SH-SY5Y (cell line): Measurements from ENCODE around the gene HOXB3.

Experiments used
- GATA2 ChIP-seq: IDR thresholded peaks from 2 replicates; pipeline ENCODE4 v1.6.1; 2011; ENCODE audit warnings: mild to moderate bottlenecking, low read depth, low read length
- GATA3 ChIP-seq: IDR thresholded peaks from 2 replicates; pipeline ENCODE4 v1.6.1; 2011; ENCODE audit warnings: low read depth, mild to moderate bottlenecking, low read length, moderate library complexity

Gene HOXB3

GRCh38 chr17:48629411-48629759 lies 39.3 kb upstream of the HOXB3 start:
- TF ChIP-seq GATA2 = no peak
- TF ChIP-seq GATA3 = no peak

DNA sequence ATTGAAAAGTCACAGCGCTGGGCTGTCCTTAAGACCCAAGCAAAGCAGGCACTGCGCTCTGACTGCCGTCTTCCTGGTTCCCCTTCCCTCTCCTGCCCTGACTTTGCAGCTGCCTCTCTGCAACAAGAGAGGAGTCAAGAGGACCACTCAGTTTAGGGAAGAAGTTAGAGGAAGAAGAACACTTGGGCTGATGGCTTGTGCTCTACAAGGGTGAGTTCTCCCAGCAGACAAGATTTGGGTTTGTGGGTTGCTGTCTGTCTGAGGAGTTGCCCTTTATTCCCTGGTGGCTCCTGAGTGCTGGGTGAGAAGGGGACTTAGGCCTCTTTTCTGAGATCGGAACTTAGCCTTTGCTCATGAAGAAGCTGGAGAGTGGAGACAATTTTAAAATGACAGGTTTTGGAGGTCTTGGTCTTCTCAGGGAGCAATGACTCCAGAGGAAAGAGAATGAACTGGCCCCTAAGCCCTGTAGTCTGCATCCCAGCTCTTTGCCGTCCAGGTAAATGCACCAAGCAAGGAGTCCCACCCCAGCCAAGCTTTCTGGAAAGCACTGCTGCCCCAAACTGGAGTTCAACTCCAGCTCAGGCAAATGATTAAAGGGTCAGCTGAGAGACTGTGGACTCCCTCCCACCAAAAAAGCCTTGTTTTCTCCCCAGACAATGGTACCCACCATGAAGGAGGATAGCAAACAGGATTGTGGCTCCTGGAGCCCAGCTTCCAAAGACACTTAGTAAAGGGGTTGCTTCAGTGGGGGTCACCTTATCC lies 38.8 kb upstream of the HOXB3 start:
- TF ChIP-seq GATA3 = no peak
- TF ChIP-seq GATA2 = no peak

DNA sequence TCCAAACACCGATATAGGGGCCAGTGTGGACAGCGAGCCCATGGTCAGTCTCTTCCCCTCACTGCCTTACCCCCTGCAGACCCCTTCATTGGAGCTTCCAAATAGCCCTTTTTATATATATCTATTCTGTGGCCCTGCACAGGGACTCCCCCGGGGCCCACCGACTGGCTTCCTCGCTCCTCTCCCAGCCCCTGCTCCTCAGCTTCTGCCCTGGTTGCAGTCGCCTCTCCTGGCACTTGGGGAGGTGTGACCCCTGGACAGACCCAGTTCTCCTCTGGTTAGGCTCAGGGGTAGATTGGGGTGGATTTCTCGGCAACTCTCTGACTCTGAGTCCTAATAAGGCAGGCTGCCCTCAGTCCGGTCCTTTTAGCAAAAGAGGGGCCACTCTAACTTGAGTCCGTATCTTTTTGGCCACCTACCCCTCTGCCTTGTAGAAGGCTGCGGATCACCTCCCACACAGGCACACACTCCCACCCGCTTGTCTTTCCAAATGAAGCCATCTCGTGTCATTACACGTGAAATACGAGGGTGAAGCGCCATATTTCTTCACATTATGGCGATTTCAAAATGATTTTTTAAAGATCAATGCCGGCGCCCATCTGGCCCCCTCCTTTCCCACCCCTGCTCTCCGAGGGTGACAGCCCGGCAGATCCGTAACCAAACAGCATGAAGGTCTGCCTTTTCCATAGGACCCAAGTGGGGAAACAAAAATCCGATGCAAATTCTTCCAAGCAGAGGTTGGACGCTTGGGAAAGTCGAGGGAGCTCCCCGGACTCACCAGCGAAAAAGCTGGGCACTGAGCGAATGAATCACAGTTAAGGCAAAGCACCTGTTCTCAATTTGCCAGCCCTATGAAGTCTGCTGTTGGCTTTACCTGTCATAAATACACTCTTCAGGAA lies 37.8 kb upstream of the HOXB3 start:
- TF ChIP-seq GATA2 = no peak
- no peak for TF ChIP-seq GATA3

GRCh38 chr17:48627118-48627597 lies 37.1 kb upstream of the HOXB3 start:
- TF ChIP-seq GATA3 (no peak), GATA2 (no peak)

GRCh38 chr17:48626245-48627117 lies 36.4 kb upstream of the HOXB3 start, which contains the start of gene HOXB9:
Gene HOXB9 (minus strand): TSS chr17:48626358. CDS start chr17:48626269, 89 bp downstream.
- no peak for TF ChIP-seq GATA3
- no peak for TF ChIP-seq GATA2

- TF ChIP-seq GATA3 = no peak
- TF ChIP-seq GATA2 = no peak
Observed at GRCh38 chr17:48625495-48626244, 35.6 kb upstream of the HOXB3 start.

DNA sequence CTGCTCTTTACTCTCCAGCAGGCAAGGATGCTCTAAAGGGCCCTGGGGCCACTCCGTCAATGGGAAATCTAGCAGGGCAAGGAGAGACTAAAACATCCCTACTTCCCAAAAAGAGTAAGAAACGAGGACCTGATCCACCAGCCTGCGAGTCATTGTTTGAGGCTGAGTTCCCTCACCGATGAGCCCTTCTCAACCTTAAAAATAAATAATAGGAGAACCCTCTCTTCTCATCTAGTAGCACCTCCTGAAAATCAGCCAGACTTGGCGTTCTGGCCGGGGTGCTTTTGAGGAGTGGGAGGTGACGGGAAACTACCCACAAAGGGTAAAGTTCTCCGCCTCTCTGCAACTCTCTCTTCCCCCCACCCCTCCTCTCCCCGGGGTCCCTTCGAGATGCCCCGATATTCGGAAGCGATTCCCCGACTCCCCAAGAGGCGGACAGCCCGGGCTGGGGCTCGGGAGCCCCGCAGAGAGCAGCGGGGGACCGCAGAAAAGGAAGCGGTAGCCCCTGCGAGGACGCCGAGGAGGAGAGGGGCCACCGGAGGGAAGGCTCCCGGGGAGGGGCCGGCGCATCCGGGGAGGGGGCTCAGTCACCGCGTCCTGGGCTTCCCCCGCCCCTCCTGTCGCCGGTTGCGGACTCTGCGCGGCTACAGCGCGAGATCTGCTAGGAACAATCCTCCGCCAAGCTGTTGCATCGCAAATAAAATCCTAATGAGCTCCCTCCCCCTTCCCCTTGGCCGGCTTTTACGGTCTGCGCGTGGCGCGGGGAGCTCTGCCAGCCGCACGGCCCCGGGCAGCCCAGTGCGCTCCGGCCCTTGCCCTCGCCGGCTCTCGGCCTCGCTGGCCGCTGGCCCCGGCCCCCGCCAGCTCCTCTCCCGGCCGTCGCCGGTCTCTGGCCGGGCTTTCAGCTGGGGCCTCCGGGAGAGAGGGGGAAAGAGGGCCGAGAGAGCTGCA lies 34.8 kb upstream of the HOXB3 start:
- no peak for TF ChIP-seq GATA3
- TF ChIP-seq GATA2 = no peak

DNA sequence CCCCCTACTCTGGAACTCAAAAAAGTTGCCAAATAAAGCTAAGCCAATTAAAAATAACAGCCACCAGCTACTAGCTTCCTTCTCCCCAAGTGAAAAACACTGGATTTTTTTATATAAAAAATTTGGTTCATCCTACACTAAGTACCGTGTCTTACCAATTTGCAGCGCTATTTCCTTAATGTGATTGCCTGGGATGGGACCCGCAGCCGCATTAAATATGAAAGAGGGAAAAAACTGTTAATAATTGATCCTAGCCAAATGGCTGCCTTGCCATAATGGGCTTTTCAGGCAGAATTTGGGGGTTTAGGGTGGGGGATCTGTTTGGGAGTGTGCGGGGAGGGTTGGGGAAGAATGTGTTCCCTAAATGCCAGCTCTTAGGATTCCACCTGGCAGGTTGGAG lies 34.1 kb upstream of the HOXB3 start:
- TF ChIP-seq GATA2 = no peak
- no peak for TF ChIP-seq GATA3

DNA sequence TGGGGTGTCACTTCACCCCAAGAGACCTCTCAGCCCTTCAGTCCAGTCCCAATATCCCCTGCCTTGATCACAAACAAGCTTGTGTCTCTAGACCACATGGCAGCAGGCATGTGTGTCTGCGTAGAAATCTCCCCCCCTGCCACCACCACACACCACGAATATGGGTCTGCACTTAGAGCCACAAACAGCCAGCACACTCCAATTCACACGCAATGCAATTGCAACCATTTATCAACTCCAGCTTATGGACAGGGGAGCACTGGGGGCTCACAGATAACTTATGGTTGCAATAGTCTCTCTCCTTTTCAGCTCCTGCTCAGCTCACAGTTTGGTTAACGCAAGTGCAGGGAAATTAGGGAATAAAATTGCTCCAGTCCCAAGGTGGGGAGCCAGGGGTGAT lies 33.5 kb upstream of the HOXB3 start:
- TF ChIP-seq GATA2 (no peak), GATA3 (no peak)

GRCh38 chr17:48622857-48623256 lies 32.8 kb upstream of the HOXB3 start:
- no peak for TF ChIP-seq GATA3
- TF ChIP-seq GATA2 = no peak

DNA sequence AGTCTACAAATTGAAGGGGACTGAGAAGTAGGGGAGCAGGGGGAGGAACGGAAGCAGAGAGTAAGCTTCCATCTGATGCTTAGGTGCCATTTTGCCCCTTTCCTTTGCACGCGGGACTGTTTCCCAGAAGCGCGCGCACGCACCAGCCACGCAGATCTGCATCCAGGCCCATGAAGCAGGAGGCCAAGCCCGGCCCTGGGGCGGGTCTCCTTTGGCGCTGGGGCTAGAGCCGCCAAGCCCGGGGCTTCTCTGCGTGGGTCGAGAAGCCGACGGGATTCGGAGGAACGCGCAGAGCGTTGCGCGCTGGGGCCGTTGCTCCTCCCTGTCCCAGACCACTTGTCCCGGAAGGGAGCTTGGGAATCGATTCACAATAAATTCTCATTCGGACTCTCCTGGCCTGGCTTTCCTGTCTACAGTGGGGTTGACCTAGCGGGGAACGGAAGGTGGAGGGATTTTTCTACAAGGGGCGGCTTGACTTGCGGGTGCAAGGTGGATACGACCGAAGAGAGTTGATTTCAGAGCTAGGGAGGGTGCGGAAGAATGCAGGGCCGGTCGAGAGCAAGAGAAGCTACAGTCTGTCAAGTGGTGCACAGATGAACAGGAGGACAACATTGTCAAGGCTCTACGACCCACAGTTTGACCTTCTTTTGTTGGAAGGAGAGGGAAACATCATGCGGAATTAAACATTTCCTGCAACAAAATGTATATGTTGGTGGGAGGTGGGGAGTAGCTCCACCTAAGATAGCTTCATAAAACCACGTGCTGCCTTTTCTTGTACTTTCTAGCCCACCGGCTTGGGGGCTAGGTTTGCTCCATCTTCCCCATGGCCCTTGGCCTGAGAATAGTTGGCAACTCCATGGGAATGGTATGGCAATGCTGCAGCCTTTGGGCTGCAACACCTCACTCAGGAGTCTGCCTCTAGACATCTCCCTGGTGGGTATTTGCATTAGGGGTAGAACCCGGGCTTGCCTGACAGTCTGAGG lies 31.7 kb upstream of the HOXB3 start:
- TF ChIP-seq GATA3 (no peak), GATA2 (no peak)
